Smooth muscle cell (in vitro differentiated cells): ENCODE measurements around the gene ARHGAP19. TPM values are rescaled to one million over a fixed set of nuclear protein-coding genes. Genes with fewer than 3 reads are reported as not detected.

Experiments
- DNase-seq: peaks from one replicate; lab custom pipeline; 2025; ENCODE audit not compliant: unreplicated experiment; lab: John Stamatoyannopoulos, UW
- H2AFZ ChIP-seq: fragments of 200-600 bp; sonication (generic); 2 replicates; pipeline ENCODE4 v1.6.0; 2016; ENCODE audit warnings: antibody characterized with exemption, low read depth, mild to moderate bottlenecking
- H3F3A ChIP-seq: fragments of 200-600 bp; sonication (generic); 2 replicates; pipeline ENCODE4 v1.6.0; 2017; ENCODE audit warnings: antibody characterized with exemption, low read depth
- H3K27ac ChIP-seq: fragments of 200-600 bp; sonication (generic); 2 replicates; pipeline ENCODE4 v1.5.1; 2016; ENCODE audit warnings: low read depth, mild to moderate bottlenecking
- H3K27me3 ChIP-seq: fragments of 200-600 bp; sonication (generic); 2 replicates; pipeline ENCODE4 v1.6.1; 2016; ENCODE audit warnings: low read depth, mild to moderate bottlenecking
- H3K36me3 ChIP-seq: fragments of 200-600 bp; sonication (generic); 2 replicates; pipeline ENCODE4 v1.5.1; 2016; ENCODE audit warnings: low read depth
- H3K4me1 ChIP-seq: fragments of 200-600 bp; sonication (generic); 2 replicates; pipeline ENCODE4 v1.5.1; 2016; ENCODE audit warnings: low read depth
- H3K4me2 ChIP-seq: fragments of 200-600 bp; sonication (generic); 2 replicates; pipeline ENCODE4 v1.6.0; 2016; ENCODE audit warnings: mild to moderate bottlenecking
- H3K4me3 ChIP-seq: fragments of 200-600 bp; sonication (generic); 2 replicates; pipeline ENCODE4 v1.5.1; 2016; ENCODE audit warnings: mild to moderate bottlenecking
- H3K79me2 ChIP-seq: fragments of 200-600 bp; sonication (generic); 2 replicates; pipeline ENCODE4 v1.6.0; 2016; ENCODE audit warnings: low read depth, mild to moderate bottlenecking
- H3K9ac ChIP-seq: fragments of 200-600 bp; sonication (generic); 2 replicates; pipeline ENCODE4 v1.6.0; 2016; ENCODE audit warnings: low read depth
- H3K9me3 ChIP-seq: fragments of 200-600 bp; sonication (generic); replicated peaks from 2 replicates; pipeline ENCODE4 v1.5.1; 2016; ENCODE audit warnings: low read depth
- H4K20me1 ChIP-seq: fragments of 200-600 bp; sonication (generic); 2 replicates; pipeline ENCODE4 v1.6.0; 2016; ENCODE audit warnings: low read depth
- CTCF ChIP-seq: fragments of 200-600 bp; sonication (generic); IDR thresholded peaks from 2 replicates; pipeline ENCODE4 v1.5.1; 2017; ENCODE audit warnings: borderline replicate concordance, mild to moderate bottlenecking, antibody characterized with exemption; ENCODE audit not compliant: insufficient read depth, poor library complexity, severe bottlenecking
- WGBS: methylation state at CpG from one replicate; pipeline ENCODE4 v1.1.7; 2016; ENCODE audit warnings: low lambda C conversion rate; 5-methylcytosine and 5-hydroxymethylcytosine counted together
- polyA plus RNA-seq: library from polyadenylated mRNA; unstranded; fragments of >200 nt; fragmentation: Nextera tagmentation; extraction: Ambion mirVana; gene quantifications from 2 replicates; pipeline ENCODE4 v1.2.1, GENCODE V29; 2016
- total RNA-seq: library from RNA; depleted of rRNA; stranded (reverse); fragments of >200 nt; gene quantifications from 2 replicates; pipeline ENCODE4 v1.2.3, GENCODE V29; 2014

ARHGAP19 gene
- total and polyA plus RNA-seq, 2 experiments from 2014 or later, result 3.5 to 20.5 TPM

- Histone ChIP-seq H3K4me1 (no peaks in the 10 kb centered on the region), H2AFZ (no peak overlapping the region), H3K36me3 (no peaks in the 10 kb centered on the region), H4K20me1 (no peaks in the 10 kb centered on the region), H3K79me2 (no peaks in the 10 kb centered on the region), H3K4me3 (no peak overlapping the region), H3K27ac (no peak overlapping the region), H3F3A (no peaks in the 10 kb centered on the region), H3K9ac (no peak overlapping the region), H3K27me3 (no peaks in the 10 kb centered on the region), H3K4me2 (no peak overlapping the region), H3K9me3 (no peaks in the 10 kb centered on the region)
- WGBS, result 35% methylated on average over 5 of the region's 5 CpGs
- DNase-seq, result no peak
- TF ChIP-seq CTCF, result no peak
These were observed 28.5 kb downstream of the ARHGAP19 start for GRCh38 chr10:97263971-97264370.

- H3K27ac ChIP-seq, result no peak overlapping the region
- H3K4me3 ChIP-seq, result no peak overlapping the region
- WGBS, result 96% methylated on average over 1 of the region's 1 CpG
- H3K4me1 ChIP-seq, result no peaks in the 10 kb centered on the region
- H3K9ac ChIP-seq, result no peak overlapping the region
- no peak for TF ChIP-seq CTCF
- no peaks in the 10 kb centered on the region for H3K9me3 ChIP-seq
- H3K79me2 ChIP-seq, result no peaks in the 10 kb centered on the region
- no peak for DNase-seq
- H2AFZ ChIP-seq, result no peak overlapping the region
- no peaks in the 10 kb centered on the region for H3K27me3 ChIP-seq
- H4K20me1 ChIP-seq, result no peaks in the 10 kb centered on the region
- H3K36me3 ChIP-seq, result no peaks in the 10 kb centered on the region
- no peaks in the 10 kb centered on the region for H3F3A ChIP-seq
- no peak overlapping the region for H3K4me2 ChIP-seq
These were observed 30.8 kb downstream of the ARHGAP19 start for GRCh38 chr10:97261656-97262055.

GRCh38 chr10:97261183-97261582 is 31.3 kb downstream of the ARHGAP19 start:
- H3K27ac ChIP-seq, result no peak overlapping the region
- TF ChIP-seq CTCF, result no peak
- no peaks in the 10 kb centered on the region for H3K9me3 ChIP-seq
- 97% methylated on average over 2 of the region's 2 CpGs for WGBS
- H3K4me1 ChIP-seq, result no peaks in the 10 kb centered on the region
- H2AFZ ChIP-seq, result no peak overlapping the region
- no peaks in the 10 kb centered on the region for H3K36me3 ChIP-seq
- H3K27me3 ChIP-seq, result no peaks in the 10 kb centered on the region
- no peak overlapping the region for H3K4me3 ChIP-seq
- no peaks in the 10 kb centered on the region for H3F3A ChIP-seq
- H4K20me1 ChIP-seq, result no peaks in the 10 kb centered on the region
- H3K79me2 ChIP-seq, result no peaks in the 10 kb centered on the region
- H3K4me2 ChIP-seq, result no peak overlapping the region
- no peak overlapping the region for H3K9ac ChIP-seq
- no peak for DNase-seq

- Histone ChIP-seq H2AFZ (no peak overlapping the region), H4K20me1 (no peaks in the 10 kb centered on the region), H3K27me3 (no peaks in the 10 kb centered on the region), H3K36me3 (no peaks in the 10 kb centered on the region), H3F3A (no peaks in the 10 kb centered on the region), H3K4me1 (no peaks in the 10 kb centered on the region), H3K4me2 (no peak overlapping the region), H3K4me3 (no peak overlapping the region), H3K79me2 (no peaks in the 10 kb centered on the region), H3K9ac (no peak overlapping the region), H3K9me3 (no peaks in the 10 kb centered on the region), H3K27ac (no peak overlapping the region)
- no peak for TF ChIP-seq CTCF
- 92% methylated on average over 1 of the region's 1 CpG for WGBS
- no peak for DNase-seq
These were observed 33.3 kb downstream of the ARHGAP19 start for GRCh38 chr10:97259119-97259518.
